ENCODE results near the gene PI4K2B. TPM values are rescaled to one million over a fixed set of nuclear protein-coding genes. Genes with fewer than 3 reads are reported as not detected.
"Not testable (repeated sequence)": the region's sequence is repeated elsewhere in the genome, so short reads cannot be mapped to it uniquely, and the experiment has no call there.

The PI4K2B gene
- total and polyA plus RNA-seq, 10 of the 15 experiments (the other 5 are each of a cell fraction or from before 2014, with no cell fraction given), result 12.9 to 55.3 (median 40.7) TPM

DNA sequence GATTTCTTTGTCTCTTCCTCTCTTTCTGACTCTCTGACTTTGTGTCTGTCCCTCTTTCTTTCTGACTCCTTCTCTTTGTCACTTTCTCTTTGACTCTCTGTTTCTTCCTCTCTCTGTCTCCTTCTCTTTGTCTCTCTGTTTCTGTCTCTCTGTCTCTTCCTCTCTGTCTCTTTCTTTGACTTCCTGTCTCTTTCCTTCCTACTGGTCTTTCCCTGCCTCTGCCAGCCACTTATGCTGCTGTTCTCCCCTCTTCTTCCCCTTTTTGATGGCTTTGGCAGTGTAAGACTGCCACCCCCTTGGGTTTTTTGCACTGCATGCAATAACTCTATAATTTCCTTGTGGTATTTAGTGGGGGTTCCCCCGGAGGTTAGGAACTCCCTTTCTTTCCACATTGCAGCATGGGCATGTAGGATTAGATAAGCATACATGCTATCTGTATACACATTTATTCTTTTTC is 6.9 kb downstream of the PI4K2B start (continued):
- TF ChIP-seq, protein P1, sequence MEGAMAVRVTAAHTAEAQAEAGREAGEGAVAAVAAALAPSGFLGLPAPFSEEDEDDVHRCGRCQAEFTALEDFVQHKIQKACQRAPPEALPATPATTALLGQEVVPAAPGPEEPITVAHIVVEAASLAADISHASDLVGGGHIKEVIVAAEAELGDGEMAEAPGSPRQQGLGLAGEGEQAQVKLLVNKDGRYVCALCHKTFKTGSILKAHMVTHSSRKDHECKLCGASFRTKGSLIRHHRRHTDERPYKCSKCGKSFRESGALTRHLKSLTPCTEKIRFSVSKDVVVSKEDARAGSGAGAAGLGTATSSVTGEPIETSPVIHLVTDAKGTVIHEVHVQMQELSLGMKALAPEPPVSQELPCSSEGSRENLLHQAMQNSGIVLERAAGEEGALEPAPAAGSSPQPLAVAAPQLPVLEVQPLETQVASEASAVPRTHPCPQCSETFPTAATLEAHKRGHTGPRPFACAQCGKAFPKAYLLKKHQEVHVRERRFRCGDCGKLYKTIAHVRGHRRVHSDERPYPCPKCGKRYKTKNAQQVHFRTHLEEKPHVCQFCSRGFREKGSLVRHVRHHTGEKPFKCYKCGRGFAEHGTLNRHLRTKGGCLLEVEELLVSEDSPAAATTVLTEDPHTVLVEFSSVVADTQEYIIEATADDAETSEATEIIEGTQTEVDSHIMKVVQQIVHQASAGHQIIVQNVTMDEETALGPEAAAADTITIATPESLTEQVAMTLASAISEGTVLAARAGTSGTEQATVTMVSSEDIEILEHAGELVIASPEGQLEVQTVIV (IDR thresholded peaks at IDR 0.05; ENCODE audit: borderline replicate concordance, partially characterized antibody), result peak; percentile 21
- peak; percentile 63 for TF ChIP-seq MTA2 (IDR thresholded peaks at IDR 0.05; ENCODE audit: low read depth)
- TF ChIP-seq JUNB (IDR thresholded peaks at IDR 0.05), result 0 out of 2 replicates have a peak, but pooled peaks have one; percentile 19
- TF ChIP-seq, protein P2, sequence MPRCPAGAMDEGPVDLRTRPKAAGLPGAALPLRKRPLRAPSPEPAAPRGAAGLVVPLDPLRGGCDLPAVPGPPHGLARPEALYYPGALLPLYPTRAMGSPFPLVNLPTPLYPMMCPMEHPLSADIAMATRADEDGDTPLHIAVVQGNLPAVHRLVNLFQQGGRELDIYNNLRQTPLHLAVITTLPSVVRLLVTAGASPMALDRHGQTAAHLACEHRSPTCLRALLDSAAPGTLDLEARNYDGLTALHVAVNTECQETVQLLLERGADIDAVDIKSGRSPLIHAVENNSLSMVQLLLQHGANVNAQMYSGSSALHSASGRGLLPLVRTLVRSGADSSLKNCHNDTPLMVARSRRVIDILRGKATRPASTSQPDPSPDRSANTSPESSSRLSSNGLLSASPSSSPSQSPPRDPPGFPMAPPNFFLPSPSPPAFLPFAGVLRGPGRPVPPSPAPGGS (IDR thresholded peaks at IDR 0.05; ENCODE audit: borderline replicate concordance, insufficient read depth, low read depth, low read length, poor library complexity, severe bottlenecking), result peak; percentile 21
- peak; percentile 78 to 81 for TF ChIP-seq IKZF2 (IDR thresholded peaks at IDR 0.05)
- TF ChIP-seq EED (IDR thresholded peaks at IDR 0.05; ENCODE audit: low read depth), result 0 out of 2 replicates have a peak, but pooled peaks have one; percentile 28
- TF ChIP-seq, protein P3, sequence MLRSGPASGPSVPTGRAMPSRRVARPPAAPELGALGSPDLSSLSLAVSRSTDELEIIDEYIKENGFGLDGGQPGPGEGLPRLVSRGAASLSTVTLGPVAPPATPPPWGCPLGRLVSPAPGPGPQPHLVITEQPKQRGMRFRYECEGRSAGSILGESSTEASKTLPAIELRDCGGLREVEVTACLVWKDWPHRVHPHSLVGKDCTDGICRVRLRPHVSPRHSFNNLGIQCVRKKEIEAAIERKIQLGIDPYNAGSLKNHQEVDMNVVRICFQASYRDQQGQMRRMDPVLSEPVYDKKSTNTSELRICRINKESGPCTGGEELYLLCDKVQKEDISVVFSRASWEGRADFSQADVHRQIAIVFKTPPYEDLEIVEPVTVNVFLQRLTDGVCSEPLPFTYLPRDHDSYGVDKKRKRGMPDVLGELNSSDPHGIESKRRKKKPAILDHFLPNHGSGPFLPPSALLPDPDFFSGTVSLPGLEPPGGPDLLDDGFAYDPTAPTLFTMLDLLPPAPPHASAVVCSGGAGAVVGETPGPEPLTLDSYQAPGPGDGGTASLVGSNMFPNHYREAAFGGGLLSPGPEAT (IDR thresholded peaks at IDR 0.05; ENCODE audit: low read depth), result peak; percentile 62; the same call in 1 of the 2 replicates

DNA sequence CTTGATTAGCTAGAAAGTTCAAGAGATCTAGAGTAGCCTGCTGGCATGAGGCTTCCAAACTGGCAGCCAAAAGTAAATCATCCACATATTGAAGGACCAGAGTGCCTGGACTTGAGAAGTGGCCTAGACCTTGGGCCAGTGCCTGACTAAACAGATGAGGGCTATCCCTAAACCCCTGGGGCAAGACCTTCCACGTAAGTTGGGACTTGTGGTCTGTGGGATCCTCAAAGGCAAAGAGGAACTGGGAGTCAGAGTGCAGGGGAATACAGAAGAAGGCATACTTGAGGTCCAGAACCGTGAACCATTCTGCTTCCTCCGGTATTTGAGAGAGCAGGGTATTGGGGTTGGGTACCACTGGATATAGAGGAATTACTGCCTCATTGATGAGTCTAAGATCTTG is 8.4 kb downstream of the PI4K2B start:
- H3K4me2 ChIP-seq (ENCODE audit: control insufficient read depth, insufficient read depth); SMC1A ChIA-PET (ENCODE audit: uncharacterized antibody, unreplicated experiment); H2AFZ ChIP-seq (ENCODE audit: control insufficient read depth, low read depth, low read length); ATAC-seq; H4K20me1 ChIP-seq (ENCODE audit: control insufficient read depth, insufficient read depth); H3K27me3 ChIP-seq (replicated peaks in 1 of 2; ENCODE audit: control insufficient read depth in 2 of 2, insufficient read depth in 2 of 2, low read length in 1 of 2); CTCF ChIA-PET; RAD21 ChIA-PET (ENCODE audit: unreplicated experiment); FAIRE-seq; H3K4me3 ChIP-seq; H3K9me3 ChIP-seq (replicated peaks; ENCODE audit: control insufficient read depth, insufficient read depth, low read length); in situ Hi-C loops (cut with MboI); H3K4me1 ChIP-seq (ENCODE audit: control insufficient read depth, insufficient read depth, low read length); BruUV-seq (replicated peaks); H3K27ac ChIP-seq (ENCODE audit: control insufficient read depth, insufficient read depth); DNase-seq (ENCODE audit: low read depth, low spot score); H3K9ac ChIP-seq (ENCODE audit: control insufficient read depth, insufficient read depth, low read length); H3K36me3 ChIP-seq (ENCODE audit: control insufficient read depth in 2 of 2, insufficient read depth in 2 of 2, low read length in 1 of 2); POLR2A ChIA-PET; intact Hi-C loops (cut with micrococcal nuclease; ENCODE audit: unreplicated experiment): not testable (repeated sequence)
- H3K79me2 ChIP-seq (ENCODE audit: control insufficient read depth, insufficient read depth, low read length), result peaks cover 69% of the 10 kb centered on the region
- 77% methylated on average over 3 of the region's 3 CpGs for WGBS (ENCODE audit: insufficient coverage, insufficient replicate concordance, low lambda C conversion rate, missing lambda C conversion rate)
